Activated naive CD4-positive, alpha-beta T cell treated with anti-CD3 and anti-CD28 coated beads for 36 hours (primary cell): Measurements from ENCODE around the gene RBM26. TPM values are rescaled to one million over a fixed set of nuclear protein-coding genes. Genes with fewer than 3 reads are reported as not detected.

Experiments
- CTCF ChIA-PET: fragments of 350-600 bp; sonication (Branson Sonifier 250); formaldehyde crosslinking; loops from one replicate; lab custom pipeline; 2021; ENCODE audit warnings: antibody characterized with exemption; lab: Charles Lee
- DNase-seq: peaks from one replicate; pipeline ENCODE4 v3.0.0-alpha.2; 2020
- H3K27ac Mint-ChIP-seq: one replicate; pipeline ENCODE4 v1.8.0; 2021; ENCODE audit warnings: mild to moderate bottlenecking, mixed read lengths
- H3K27me3 Mint-ChIP-seq: one replicate; pipeline ENCODE4 v1.8.0; 2021; ENCODE audit warnings: low read depth, mixed read lengths
- H3K36me3 Mint-ChIP-seq: one replicate; pipeline ENCODE4 v1.8.0; 2021; ENCODE audit warnings: low read depth, mixed read lengths
- H3K4me1 Mint-ChIP-seq: one replicate; pipeline ENCODE4 v1.8.0; 2021; ENCODE audit warnings: low read depth, mixed read lengths
- H3K4me3 Mint-ChIP-seq: one replicate; pipeline ENCODE4 v1.8.0; 2021; ENCODE audit warnings: mild to moderate bottlenecking, moderate library complexity, mixed read lengths
- H3K9me3 Mint-ChIP-seq: one replicate; pipeline ENCODE4 v1.8.0; 2021; ENCODE audit warnings: mixed read lengths
- intact Hi-C: fragments of 100-400 bp; cut with micrococcal nuclease; formaldehyde crosslinking; loops from one replicate; pipeline ENCODE4 v1.15.1; 2023
- total RNA-seq, 2 experiments: library from RNA; stranded (reverse); gene quantifications; one replicate each; pipeline ENCODE4 v1.2.3, GENCODE V29; 2021

RBM26 gene
- total RNA-seq, 2 experiments from 2014 or later: 44.4 to 44.7 TPM

DNA sequence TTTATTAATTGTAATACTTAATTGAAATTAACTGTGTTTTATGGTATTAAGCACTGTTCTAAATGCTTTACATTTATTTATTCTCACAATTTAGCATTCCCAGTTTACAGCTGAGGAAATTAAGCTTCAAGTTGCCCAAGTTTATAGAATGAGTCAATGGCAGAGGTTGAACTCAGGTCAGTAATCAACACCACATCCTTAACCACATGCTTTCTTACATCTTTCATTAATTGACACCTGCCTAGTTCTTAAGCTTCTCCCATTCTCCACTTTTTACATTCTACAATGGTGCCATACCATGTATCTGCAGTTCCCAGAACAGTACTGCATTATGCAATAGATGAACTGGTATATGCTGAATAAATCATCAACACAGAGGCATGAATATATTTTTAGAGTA, 11.7 kb upstream of the RBM26 start:
- no peak for DNase-seq
- Mint-ChIP-seq H3K27ac (no peak overlapping the region), H3K4me1 (no peaks in the 10 kb centered on the region), H3K4me3 (no peak overlapping the region), H3K9me3 (no peaks in the 10 kb centered on the region), H3K27me3 (no peaks in the 10 kb centered on the region), H3K36me3 (no peaks in the 10 kb centered on the region)
- CTCF ChIA-PET: no interaction called here
- intact Hi-C loops: no loop called here

DNA sequence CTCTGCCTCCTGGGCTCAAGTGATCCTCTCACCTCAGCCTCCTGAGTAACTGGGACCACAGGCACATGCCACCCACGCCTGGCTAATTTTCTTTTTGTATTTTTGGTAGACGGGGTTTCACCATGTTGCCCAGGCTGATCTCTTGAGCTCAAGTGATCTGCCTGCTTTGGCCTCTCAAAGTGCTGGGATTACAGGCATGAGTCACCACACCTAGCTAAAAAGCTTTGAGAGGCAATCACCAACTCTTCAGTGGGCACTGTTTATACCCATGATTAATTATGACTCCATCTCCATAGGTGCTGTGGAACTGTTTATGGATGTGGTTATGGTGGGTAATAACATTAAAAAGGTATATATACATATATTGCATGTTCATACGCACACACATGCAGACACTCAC, 7.5 kb upstream of the RBM26 start:
- intact Hi-C loops: no loop called here
- H3K27me3 Mint-ChIP-seq: no peaks in the 10 kb centered on the region
- CTCF ChIA-PET: interaction anchor here (0.6 to 1.9 kb wide), 5 partner anchors 11 to 127 kb away, joined by 3 to 8 read pairs (median 4); no protein-coding TSS in a partner anchor
- H3K36me3 Mint-ChIP-seq: peaks cover 3% of the 10 kb centered on the region
- peaks cover 6% of the 10 kb centered on the region for H3K4me1 Mint-ChIP-seq
- no peak overlapping the region for H3K27ac Mint-ChIP-seq
- H3K9me3 Mint-ChIP-seq: no peaks in the 10 kb centered on the region
- DNase-seq: no peak
- H3K4me3 Mint-ChIP-seq: no peak overlapping the region

DNA sequence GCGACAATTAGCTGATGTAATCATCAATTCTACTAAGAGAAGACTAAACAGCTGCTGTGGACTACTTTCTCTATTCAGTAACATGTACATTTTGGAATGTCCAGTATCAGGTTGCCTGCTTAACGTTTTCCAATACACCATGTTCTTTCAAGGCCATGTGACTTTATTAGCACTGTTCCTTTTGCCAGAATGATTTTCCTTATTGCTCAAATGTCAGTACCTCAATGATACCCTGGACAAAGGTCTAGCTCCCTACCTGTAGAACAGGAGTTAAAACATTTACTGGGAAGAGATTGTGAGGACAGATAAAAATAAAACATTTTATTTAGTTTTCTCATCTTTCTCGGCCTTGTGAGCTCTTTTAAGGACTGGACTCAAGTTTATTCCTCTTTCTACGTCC, 3.8 kb upstream of the RBM26 start:
- Mint-ChIP-seq H3K4me3 (no peak overlapping the region), H3K27ac (no peak overlapping the region), H3K27me3 (no peaks in the 10 kb centered on the region), H3K9me3 (no peaks in the 10 kb centered on the region), H3K36me3 (peaks cover 8% of the 10 kb centered on the region), H3K4me1 (peaks cover 21% of the 10 kb centered on the region)
- intact Hi-C loops: loop anchor here (5.0 kb wide), 1 partner anchor 637 kb away; no protein-coding TSS in a partner anchor
- CTCF ChIA-PET: interaction anchor here (0.6 to 1.3 kb wide), 2 partner anchors 14 to 72 kb away, joined by 3 to 7 read pairs; no protein-coding TSS in a partner anchor
- no peak for DNase-seq

DNA sequence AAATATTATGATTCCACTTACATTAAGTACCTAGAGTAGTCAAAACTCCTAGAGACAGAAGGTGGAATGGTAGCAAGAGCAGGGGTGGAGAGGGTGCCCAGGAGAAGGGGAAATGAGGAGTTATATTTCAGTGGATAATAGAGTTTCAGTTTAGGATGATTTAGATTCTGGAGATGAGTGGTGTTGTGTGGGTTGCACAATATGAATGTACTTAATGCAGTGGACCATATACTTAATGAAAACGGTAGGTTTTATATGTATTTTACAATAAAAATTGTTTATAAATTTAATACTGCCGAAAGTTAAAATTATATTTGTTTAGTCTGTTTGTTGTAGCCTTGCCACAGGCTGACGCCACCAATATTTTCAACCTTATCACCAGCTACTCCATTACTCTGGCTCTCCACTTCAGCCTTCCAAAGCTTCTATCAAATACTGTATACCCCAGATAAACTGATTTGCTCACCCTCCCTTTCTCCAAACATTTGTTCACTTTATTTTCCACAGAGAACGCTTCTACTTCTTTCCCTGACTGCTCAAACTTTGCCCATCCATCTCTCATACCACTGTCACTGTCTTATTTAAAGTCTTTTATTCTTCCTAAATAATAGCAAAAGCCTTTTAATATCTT, 1.4 kb upstream of the RBM26 start:
- CTCF ChIA-PET: interaction anchor here (1.2 to 1.3 kb wide), 2 partner anchors 16 to 17 kb away, joined by 6 read pairs; no protein-coding TSS in a partner anchor
- Mint-ChIP-seq H3K27me3 (no peaks in the 10 kb centered on the region), H3K4me1 (peaks cover 30% of the 10 kb centered on the region), H3K9me3 (no peaks in the 10 kb centered on the region), H3K27ac (peak overlapping the region; percentile 97), H3K4me3 (peak overlapping the region; percentile 91), H3K36me3 (peaks cover 11% of the 10 kb centered on the region)
- no peak for DNase-seq
- intact Hi-C loops: loop anchor here (2.0 to 5.0 kb wide), 3 partner anchors 83 to 749 kb away; partner anchors contain the start of gene OBI1

DNA sequence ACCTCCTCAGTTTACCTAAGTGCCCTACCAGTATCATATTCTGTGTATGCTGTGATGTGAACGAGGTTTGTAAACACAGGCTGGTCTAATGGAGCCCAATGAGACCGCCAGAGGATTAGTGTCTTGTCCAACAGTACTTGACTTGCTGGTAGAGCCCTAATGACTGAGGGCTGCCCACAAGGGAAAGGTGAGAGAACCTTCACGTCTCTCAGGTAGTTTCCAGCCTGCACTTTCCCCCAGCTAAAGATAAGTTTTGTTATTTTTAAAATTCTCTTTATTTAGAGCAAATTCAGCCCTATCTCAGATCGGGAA, 498 bp upstream of the RBM26 start:
- Mint-ChIP-seq H3K4me3 (peak overlapping the region; percentile 91), H3K27ac (peak overlapping the region; percentile 97), H3K36me3 (peaks cover 13% of the 10 kb centered on the region), H3K27me3 (no peaks in the 10 kb centered on the region), H3K9me3 (no peaks in the 10 kb centered on the region), H3K4me1 (peaks cover 36% of the 10 kb centered on the region)
- CTCF ChIA-PET: interaction anchor here (0.6 to 1.8 kb wide), 5 partner anchors 9 to 134 kb away, joined by 3 to 8 read pairs (median 6); partner anchors contain the start of gene NDFIP2
- intact Hi-C loops: loop anchor here (1.0 to 5.0 kb wide), 5 partner anchors 45 to 748 kb away; partner anchors contain the start of genes NDFIP2 and OBI1
- no peak for DNase-seq

DNA sequence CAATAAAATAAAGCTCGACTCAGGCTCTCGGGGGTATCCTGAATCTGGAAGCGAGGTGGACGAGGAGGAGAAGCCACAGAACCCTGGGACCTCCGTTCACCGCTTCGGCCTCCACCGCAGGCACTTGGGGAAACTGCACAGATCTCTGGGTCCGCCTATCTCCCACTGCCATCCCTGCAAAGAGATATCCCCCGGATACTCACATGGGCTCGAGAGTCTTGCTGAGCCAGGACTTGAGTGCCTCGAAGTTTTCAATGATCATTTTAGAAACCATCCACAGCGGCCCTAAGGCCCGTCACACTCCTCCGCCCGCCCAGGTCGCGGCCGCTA, 589 bp downstream of the RBM26 start:
- Mint-ChIP-seq H3K4me3 (no peak overlapping the region), H3K36me3 (peaks cover 19% of the 10 kb centered on the region), H3K27ac (no peak overlapping the region), H3K4me1 (peaks cover 47% of the 10 kb centered on the region), H3K27me3 (no peaks in the 10 kb centered on the region), H3K9me3 (no peaks in the 10 kb centered on the region)
- CTCF ChIA-PET: interaction anchor here (1.0 to 1.8 kb wide), 4 partner anchors 19 to 138 kb away, joined by 4 to 8 read pairs (median 6); partner anchors contain the start of gene NDFIP2
- DNase-seq: no peak
- intact Hi-C loops: loop anchor here (5.0 kb wide), 1 partner anchor 642 kb away; no protein-coding TSS in a partner anchor

DNA sequence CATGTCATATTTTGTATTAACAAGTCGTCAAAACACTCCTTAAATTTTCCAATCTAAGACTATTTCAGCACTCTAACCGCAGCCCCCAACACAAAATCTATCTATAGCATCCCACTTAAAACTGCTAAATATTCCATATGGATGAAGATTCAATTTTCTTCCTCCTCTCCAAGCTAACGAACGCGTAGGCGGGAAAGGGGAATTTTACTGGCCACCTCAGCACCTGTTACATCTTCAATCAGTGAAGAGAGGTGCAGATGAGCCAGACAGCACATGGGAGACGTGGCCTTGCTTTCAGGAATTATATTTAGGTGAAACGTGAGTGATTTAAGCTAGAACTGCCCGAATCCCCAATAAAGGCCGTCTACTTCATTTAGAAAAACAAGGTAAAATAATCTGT, 1.1 kb downstream of the RBM26 start:
- H3K4me1 Mint-ChIP-seq: peaks cover 52% of the 10 kb centered on the region
- no peak overlapping the region for H3K27ac Mint-ChIP-seq
- H3K4me3 Mint-ChIP-seq: no peak overlapping the region
- H3K9me3 Mint-ChIP-seq: no peaks in the 10 kb centered on the region
- no peaks in the 10 kb centered on the region for H3K27me3 Mint-ChIP-seq
- H3K36me3 Mint-ChIP-seq: peaks cover 24% of the 10 kb centered on the region
- CTCF ChIA-PET: interaction anchor here (0.6 to 4.3 kb wide), 4 partner anchors 13 to 139 kb away, joined by 4 to 13 read pairs (median 4); no protein-coding TSS in a partner anchor
- DNase-seq: peak; percentile 62
- intact Hi-C loops: loop anchor here (5.0 kb wide), 1 partner anchor 642 kb away; no protein-coding TSS in a partner anchor

DNA sequence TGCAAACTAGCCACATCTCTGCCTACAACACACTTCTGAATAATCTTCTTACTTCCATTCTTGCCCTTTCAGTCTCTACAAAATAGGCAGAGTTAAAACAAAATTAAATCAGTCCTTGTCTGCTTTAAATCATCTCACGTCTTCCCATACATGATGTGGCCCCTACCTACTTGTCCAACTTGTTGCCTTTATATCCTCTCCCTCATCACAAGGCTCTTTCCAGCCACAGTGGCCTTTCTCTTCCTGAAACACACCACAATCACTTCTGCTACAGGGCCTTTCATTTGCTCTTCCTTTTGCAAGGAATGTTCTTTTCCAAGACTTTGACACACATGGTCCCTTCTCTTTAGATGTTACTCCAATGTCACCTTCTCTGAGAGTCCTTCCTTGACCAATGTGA, 1.7 kb downstream of the RBM26 start:
- intact Hi-C loops: no loop called here
- CTCF ChIA-PET: interaction anchor here (0.6 to 4.3 kb wide), 3 partner anchors 12 to 139 kb away, joined by 4 to 13 read pairs (median 5); no protein-coding TSS in a partner anchor
- Mint-ChIP-seq H3K27ac (no peak overlapping the region), H3K36me3 (peaks cover 27% of the 10 kb centered on the region), H3K4me3 (no peak overlapping the region), H3K9me3 (no peaks in the 10 kb centered on the region), H3K27me3 (no peaks in the 10 kb centered on the region), H3K4me1 (peaks cover 54% of the 10 kb centered on the region)
- DNase-seq: no peak

DNA sequence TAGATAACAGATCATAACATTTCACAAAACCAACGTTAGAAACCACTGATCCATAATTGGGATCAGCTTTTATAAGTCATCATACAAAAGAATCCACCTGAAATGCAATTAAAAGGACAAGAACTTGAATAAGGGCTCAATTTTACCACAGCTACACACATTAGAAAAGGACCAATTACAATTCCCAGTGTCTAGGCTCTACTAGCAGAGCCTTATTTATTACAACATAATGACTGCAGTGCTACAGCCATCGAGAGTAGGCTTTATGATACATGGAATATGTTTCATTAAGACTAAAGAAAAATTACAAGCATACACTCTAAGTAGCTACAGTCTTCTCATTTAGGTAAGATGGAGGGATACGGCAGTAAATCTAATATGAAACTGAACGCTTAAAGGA, 2.9 kb downstream of the RBM26 start:
- peaks cover 35% of the 10 kb centered on the region for H3K36me3 Mint-ChIP-seq

DNA sequence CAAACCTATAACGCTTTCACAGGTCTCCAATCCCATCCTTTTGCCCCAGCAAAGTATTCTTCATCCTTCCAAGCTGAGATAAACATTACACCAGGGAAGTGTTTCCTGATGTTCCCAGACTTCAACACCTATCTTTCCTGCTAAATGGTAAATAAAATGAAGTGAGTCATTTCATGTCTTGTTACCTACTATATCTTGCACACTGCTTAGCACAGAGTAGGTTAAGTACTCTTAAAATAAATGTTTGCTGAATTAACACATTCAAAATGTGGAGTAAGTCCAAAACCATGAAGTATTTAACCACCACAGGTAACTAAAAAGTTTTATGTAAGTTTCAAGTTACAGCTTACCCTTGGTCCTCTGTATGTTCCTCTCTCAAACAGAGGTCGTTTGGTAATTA, 3.4 kb downstream of the RBM26 start:
- intact Hi-C loops: loop anchor here (1.0 kb wide), 2 partner anchors 16 to 49 kb away; no protein-coding TSS in a partner anchor
- Mint-ChIP-seq H3K36me3 (peaks cover 35% of the 10 kb centered on the region), H3K4me1 (peaks cover 57% of the 10 kb centered on the region), H3K27me3 (no peaks in the 10 kb centered on the region), H3K4me3 (peak overlapping the region; percentile 66), H3K27ac (peak overlapping the region; percentile 72), H3K9me3 (no peaks in the 10 kb centered on the region)
- DNase-seq: no peak
- CTCF ChIA-PET: interaction anchor here (0.5 to 4.3 kb wide), 7 partner anchors 11 to 1683 kb away, joined by 3 to 13 read pairs (median 5); no protein-coding TSS in a partner anchor

More for the DNA sequence above, 2.9 kb downstream of the RBM26 start:
- Mint-ChIP-seq H3K27ac (peak overlapping the region; percentile 72), H3K4me3 (peak overlapping the region; percentile 66), H3K4me1 (peaks cover 59% of the 10 kb centered on the region), H3K9me3 (no peaks in the 10 kb centered on the region), H3K27me3 (no peaks in the 10 kb centered on the region)
- CTCF ChIA-PET: interaction anchor here (0.5 to 4.3 kb wide), 7 partner anchors 11 to 1684 kb away, joined by 3 to 13 read pairs (median 5); no protein-coding TSS in a partner anchor
- intact Hi-C loops: no loop called here
- DNase-seq: no peak

DNA sequence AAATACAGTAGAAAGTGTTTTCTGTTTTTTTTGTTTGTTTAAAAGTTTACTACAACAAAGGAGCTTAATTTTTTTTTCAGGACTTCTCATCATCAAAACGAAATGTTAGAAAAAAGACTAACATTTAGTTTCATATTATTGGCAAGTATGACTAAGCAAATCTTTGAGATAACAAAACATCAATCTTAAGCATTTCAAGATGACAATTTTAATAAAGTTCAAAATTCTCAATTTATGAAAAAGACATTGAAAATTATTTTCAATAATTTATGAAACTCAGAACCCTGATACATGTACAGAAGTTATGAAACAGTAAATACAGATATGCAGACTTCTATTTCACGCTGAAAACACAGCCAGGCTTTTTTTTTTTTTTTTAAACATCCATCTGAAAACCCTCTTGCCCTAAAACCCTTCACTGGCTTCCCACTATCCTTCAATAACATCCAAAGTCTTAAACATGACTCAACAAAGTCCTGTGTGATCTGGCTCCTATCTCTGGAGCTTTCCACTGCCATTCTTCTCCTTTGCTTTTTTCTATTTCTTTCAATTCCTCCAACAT, 3.9 kb downstream of the RBM26 start:
- Mint-ChIP-seq H3K9me3 (peaks cover under 1% of the 10 kb centered on the region), H3K36me3 (peaks cover 36% of the 10 kb centered on the region), H3K27me3 (no peaks in the 10 kb centered on the region), H3K4me1 (peaks cover 52% of the 10 kb centered on the region), H3K27ac (peak overlapping the region; percentile 72), H3K4me3 (peak overlapping the region; percentile 66)
- CTCF ChIA-PET: interaction anchor here (0.6 to 4.3 kb wide), 5 partner anchors 10 to 138 kb away, joined by 3 to 13 read pairs (median 6); no protein-coding TSS in a partner anchor
- intact Hi-C loops: loop anchor here (1.0 kb wide), 2 partner anchors 16 to 49 kb away; no protein-coding TSS in a partner anchor
- no peak for DNase-seq
